HCT116 (cell line): Measurements from ENCODE around the gene PIGQ. TPM values are rescaled to one million over a fixed set of nuclear protein-coding genes. Genes with fewer than 3 reads are reported as not detected.

Experiments
- ATAC-seq: fragments of 200-7000 bp; cut with Tn5 transposase; 2 replicates; pipeline ENCODE4 v1.9.1; 2020; ENCODE audit warnings: mild to moderate bottlenecking, moderate library complexity
- BruUV-seq: library from RNA; stranded (reverse); fragments of 400-500 nt; replicated peaks from 2 replicates; lab custom pipeline; 2021; lab: Mats Ljungman, UMichigan
- CTCF ChIA-PET: fragments of 300-600 bp; sonication (Branson Sonifier 250); formaldehyde crosslinking; loops from one replicate; lab custom pipeline; 2021; ENCODE audit warnings: antibody characterized with exemption; lab: Charles Lee
- POLR2A ChIA-PET: fragments of 300-600, 350-600 bp; sonication (Branson Sonifier 250); formaldehyde crosslinking; loops from one replicate; lab custom pipeline; 2021; ENCODE audit warnings: antibody characterized with exemption; lab: Charles Lee
- RAD21 ChIA-PET, 2 experiments: fragments of 300-600 bp; sonication (Branson Sonifier 250); formaldehyde crosslinking; loops; one replicate each; lab custom pipeline; 2023; ENCODE audit warnings: low total read pairs in 2 of 2; ENCODE audit not compliant: uncharacterized antibody in 2 of 2, unreplicated experiment in 2 of 2, low non-redundant PET in 1 of 2; lab: Charles Lee
- DNase-seq: peaks from one replicate; pipeline ENCODE4 v3.0.0-alpha.2; 2010; ENCODE audit warnings: low read depth, low spot score
- H2AFZ ChIP-seq: fragments of 200-600 bp; shearing (Covaris generic), sonication (generic); 2 replicates; pipeline ENCODE4 v1.6.1; 2017; ENCODE audit warnings: low read depth, mixed run types, mixed read lengths, antibody characterized with exemption, low read length; ENCODE audit not compliant: poor library complexity, severe bottlenecking
- H3K27ac ChIP-seq: 2 replicates; pipeline ENCODE4 v1.5.1; 2012; ENCODE audit warnings: low read depth, low read length
- H3K27me3 ChIP-seq: fragments of 200-600 bp; sonication (generic); 2 replicates; pipeline ENCODE4 v1.6.1; 2016; ENCODE audit warnings: mixed run types, low read length, mixed read lengths; ENCODE audit not compliant: insufficient read depth
- H3K36me3 ChIP-seq, 2 experiments: fragments of 200-500 bp in 1 of 2; fragments of 200-600 bp in 1 of 2; sonication (Bioruptor generic) in 1 of 2; sonication (generic) in 1 of 2; 2 replicates each; pipeline versions ENCODE4 v1.5.1 to v1.6.1; 2014 to 2016; ENCODE audit warnings: low read length in 2 of 2, inconsistent platforms in 1 of 2, mixed read lengths in 1 of 2, mixed run types in 1 of 2; ENCODE audit not compliant: insufficient read depth in 2 of 2, control insufficient read depth in 1 of 2
- H3K4me1 ChIP-seq, 2 experiments: fragments of 200-600 bp in 1 of 2; sonication (generic) in 1 of 2; 2 replicates each; pipeline versions ENCODE4 v1.5.1 to v1.6.1; 2012 to 2017; ENCODE audit warnings: low read length in 2 of 2, inconsistent platforms in 1 of 2, mild to moderate bottlenecking in 1 of 2, mixed read lengths in 1 of 2, mixed run types in 1 of 2, moderate library complexity in 1 of 2; ENCODE audit not compliant: insufficient read depth in 2 of 2, control insufficient read depth in 1 of 2
- H3K4me2 ChIP-seq: fragments of 200-600 bp; sonication (generic); 2 replicates; pipeline ENCODE4 v1.6.1; 2017; ENCODE audit warnings: mixed run types, low read length, mixed read lengths
- H3K4me3 ChIP-seq, 2 experiments: fragments of 200-600 bp in 1 of 2; sonication (generic) in 1 of 2; replicated peaks in 1 of 2; 2 replicates each; pipeline ENCODE4 v1.5.1; 2011 to 2016; ENCODE audit warnings: low read length in 2 of 2, control low read depth in 1 of 2, low read depth in 1 of 2, mild to moderate bottlenecking in 1 of 2, mixed read lengths in 1 of 2, mixed run types in 1 of 2
- H3K79me2 ChIP-seq: fragments of 200-600 bp; sonication (generic); 2 replicates; pipeline ENCODE4 v1.6.1; 2017; ENCODE audit warnings: mild to moderate bottlenecking, mixed run types, low read length, moderate library complexity, mixed read lengths; ENCODE audit not compliant: insufficient read depth
- H3K9ac ChIP-seq: fragments of 200-600 bp; sonication (generic); 2 replicates; pipeline ENCODE4 v1.6.1; 2016; ENCODE audit warnings: low read length, mixed read lengths
- H3K9me2 ChIP-seq: fragments of 200-600 bp; sonication (generic), shearing (Covaris generic); 2 replicates; pipeline ENCODE4 v1.6.1; 2017; ENCODE audit warnings: mixed run types, mild to moderate bottlenecking, moderate library complexity; ENCODE audit not compliant: insufficient read depth
- H3K9me3 ChIP-seq, 2 experiments: fragments of 200-500 bp in 1 of 2; fragments of 200-600 bp in 1 of 2; sonication (Bioruptor generic) in 1 of 2; sonication (generic) in 1 of 2; 2 replicates each; pipeline ENCODE4 v1.6.1; 2014 to 2017; ENCODE audit warnings: low read length in 2 of 2, mixed read lengths in 2 of 2, inconsistent platforms in 1 of 2, low read depth in 1 of 2, mild to moderate bottlenecking in 1 of 2, mixed run types in 1 of 2, moderate library complexity in 1 of 2; ENCODE audit not compliant: control insufficient read depth in 1 of 2, insufficient read depth in 1 of 2
- H4K20me1 ChIP-seq: fragments of 200-600 bp; sonication (generic), shearing (Covaris generic); 2 replicates; pipeline ENCODE4 v1.6.1; 2017; ENCODE audit warnings: mixed run types, mild to moderate bottlenecking, moderate library complexity; ENCODE audit not compliant: insufficient read depth
- CTCF ChIP-seq, 3 experiments: fragments of 200-600 bp in 1 of 3; sonication (generic) in 1 of 3; IDR thresholded peaks in 2 of 3; conservative IDR thresholded peaks in 1 of 3; 2 replicates each; pipeline ENCODE4 v1.5.1; 2012 to 2017; ENCODE audit warnings: low read depth in 2 of 3, low read length in 2 of 3, antibody characterized with exemption in 1 of 3, borderline replicate concordance in 1 of 3, control low read depth in 1 of 3, mild to moderate bottlenecking in 1 of 3, mixed read lengths in 1 of 3, mixed run types in 1 of 3, moderate library complexity in 1 of 3; ENCODE audit not compliant: insufficient read depth in 1 of 3
- EZH2 ChIP-seq: fragments of 200-600 bp; sonication (generic); IDR thresholded peaks from 2 replicates; pipeline ENCODE4 v1.6.1; 2017; ENCODE audit warnings: antibody characterized with exemption, mixed run types
- MAX ChIP-seq: IDR thresholded peaks from 2 replicates; pipeline ENCODE4 v1.6.1; 2012
- RAD21 ChIP-seq: IDR thresholded peaks from 2 replicates; pipeline ENCODE4 v1.6.1; 2012; ENCODE audit warnings: low read depth, mild to moderate bottlenecking
- SRF ChIP-seq: IDR thresholded peaks from 2 replicates; pipeline ENCODE4 v1.6.1; 2012; ENCODE audit warnings: low read depth
- ZBTB33 ChIP-seq: IDR thresholded peaks from 2 replicates; pipeline ENCODE4 v1.6.1; 2011; ENCODE audit warnings: mild to moderate bottlenecking, low read length, moderate library complexity; ENCODE audit not compliant: insufficient replicate concordance; ENCODE audit errors: extremely low read depth
- intact Hi-C: fragments of 100-400 bp; cut with micrococcal nuclease; formaldehyde crosslinking; loops from 2 replicates; pipeline ENCODE4 v1.10.0; 2022
- total RNA-seq: library from RNA; stranded (reverse); gene quantifications from one replicate; pipeline ENCODE4 v1.2.1, GENCODE V29; 2021; ENCODE audit not compliant: unreplicated experiment

The PIGQ gene
- total RNA-seq, 1 experiment from 2014 or later = 21.0 TPM

- Histone ChIP-seq H3K9me2 (no peaks in the 10 kb centered on the region), H3K27me3 (no peaks in the 10 kb centered on the region), H3K79me2 (peaks cover 8% of the 10 kb centered on the region), H3K4me3 (no peak overlapping the region), H3K36me3 (no peaks in the 10 kb centered on the region; a peak in 1 of 4 replicates), H3K4me2 (no peak overlapping the region), H3K27ac (no peak overlapping the region), H4K20me1 (no peaks in the 10 kb centered on the region), H3K4me1 (peaks cover 14 to 23% of the 10 kb centered on the region in 2 experiments), H3K9me3 (no peaks in the 10 kb centered on the region), H2AFZ (no peak overlapping the region), H3K9ac (no peak overlapping the region)
- TF ChIP-seq RAD21 = peak; percentile 45
- peak; percentile 5 to 21 (median 17); a peak in 2 of 6 replicates for TF ChIP-seq CTCF (IDR thresholded peaks at IDR 0.05 in 2 of 3, conservative IDR thresholded peaks at IDR 0.05 in 1 of 3; ENCODE audit: borderline replicate concordance in 1 of 3, insufficient read depth in 1 of 3, low read depth in 2 of 3, low read length in 2 of 3)
- TF ChIP-seq SRF = no peak
- ATAC-seq = peak; percentile 21; the same call in 1 of the 2 replicates
- ChIA-PET RAD21 (no interaction called here), POLR2A (no interaction called here), CTCF (no interaction called here)
- intact Hi-C loops = no loop called here
- no TSS peak for BruUV-seq
- no peak for DNase-seq
Observed at GRCh38 chr16:521381-522210, 48.2 kb upstream of the PIGQ start.

GRCh38 chr16:522320-523096 is 47.3 kb upstream of the PIGQ start:
- Histone ChIP-seq H3K4me2 (no peak overlapping the region), H2AFZ (no peak overlapping the region), H3K36me3 (no peaks in the 10 kb centered on the region; a peak in 1 of 4 replicates), H3K9ac (no peak overlapping the region), H3K4me3 (no peak overlapping the region), H3K4me1 (peaks cover 14 to 23% of the 10 kb centered on the region in 2 experiments), H3K79me2 (peaks cover 13% of the 10 kb centered on the region), H3K27ac (no peak overlapping the region), H3K9me2 (no peaks in the 10 kb centered on the region), H3K27me3 (no peaks in the 10 kb centered on the region), H3K9me3 (no peaks in the 10 kb centered on the region), H4K20me1 (no peaks in the 10 kb centered on the region)
- TF ChIP-seq SRF (no peak), ZBTB33 (no peak), MAX (no peak), EZH2 (no peak)
- intact Hi-C loops = no loop called here
- RAD21 ChIA-PET = no interaction called here
- POLR2A ChIA-PET = no interaction called here
- DNase-seq = no peak
- no peak for ATAC-seq
- CTCF ChIA-PET = no interaction called here
- no TSS peak for BruUV-seq
